HG02623 (cell line): Measurements from ENCODE around the gene TMEM72.
"Not testable (repeated sequence)": the region's sequence is repeated elsewhere in the genome, so short reads cannot be mapped to it uniquely, and the experiment has no call there.

Experiments used
- ATAC-seq: cut with Tn5 transposase; IDR thresholded peaks from one replicate; pipeline ENCODE4 v1.9.1; 2021; ENCODE audit warnings: moderate library complexity; ENCODE audit not compliant: unreplicated experiment

Gene TMEM72

GRCh38 chr10:44911081-44911540 is at the start of gene TMEM72:
TSS of gene TMEM72 (plus strand) at chr10:44911337. CDS start at chr10:44911513, 176 bp downstream.
- no peak for ATAC-seq

DNA sequence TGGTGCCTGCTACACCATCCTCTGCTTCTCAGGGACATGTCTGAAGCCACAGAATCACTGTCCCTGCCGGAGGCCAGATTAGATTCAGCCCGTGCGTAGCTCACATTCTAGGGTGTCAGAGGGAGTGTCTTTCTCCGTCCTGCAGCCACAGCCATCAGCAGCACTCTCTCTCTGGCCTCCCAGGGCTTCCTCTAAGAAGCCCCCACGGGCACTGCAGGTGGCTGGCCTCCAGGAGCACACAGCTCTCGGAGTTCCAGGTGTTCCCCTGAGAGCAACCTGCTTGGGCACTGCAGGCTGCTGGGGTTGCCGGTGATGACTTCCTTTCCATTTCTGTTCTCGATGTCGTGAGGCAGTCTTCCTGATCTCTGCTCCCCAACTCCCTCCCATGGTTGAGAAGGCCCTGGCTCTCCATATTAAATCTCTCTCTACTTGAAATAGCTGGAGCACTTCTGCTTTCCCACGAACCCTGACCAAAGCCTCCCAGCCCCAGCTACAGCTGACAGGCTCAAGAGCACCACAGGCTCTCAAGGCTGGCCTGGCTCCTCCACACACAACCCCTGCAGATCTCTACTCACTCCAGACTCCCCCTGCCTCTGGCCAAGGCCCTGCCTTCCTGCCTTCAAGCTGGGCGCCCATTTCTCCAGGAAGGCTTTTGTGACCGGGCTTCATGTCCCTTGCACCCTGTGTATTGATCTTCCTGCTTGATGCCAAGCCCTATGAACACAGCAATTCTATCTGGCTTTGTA is 49.0 kb upstream of the TMEM72 start:
- no peak for ATAC-seq

DNA sequence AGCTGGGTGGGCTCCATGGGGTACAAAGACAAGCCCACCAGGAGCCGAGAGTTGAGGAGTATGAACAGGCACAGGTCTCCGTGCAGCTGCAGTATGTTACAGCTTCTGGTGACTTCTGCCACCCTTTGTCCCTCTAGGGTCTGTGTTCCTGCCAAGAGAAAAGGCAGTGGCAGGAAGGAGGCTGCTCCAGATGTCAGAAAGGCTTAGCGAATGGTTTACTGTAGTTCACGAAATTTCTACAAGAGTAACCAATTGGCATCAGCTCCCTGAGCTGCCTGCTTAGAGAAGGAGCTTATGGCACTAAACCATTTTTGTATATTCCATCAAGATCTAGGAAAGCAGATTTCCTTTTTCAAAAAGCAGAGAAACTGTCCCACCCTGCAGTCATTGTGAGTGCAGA is 48.2 kb upstream of the TMEM72 start:
- no peak for ATAC-seq

- ATAC-seq, result no peak
Observed at GRCh38 chr10:44863344-44864047, 47.6 kb upstream of the TMEM72 start.

DNA sequence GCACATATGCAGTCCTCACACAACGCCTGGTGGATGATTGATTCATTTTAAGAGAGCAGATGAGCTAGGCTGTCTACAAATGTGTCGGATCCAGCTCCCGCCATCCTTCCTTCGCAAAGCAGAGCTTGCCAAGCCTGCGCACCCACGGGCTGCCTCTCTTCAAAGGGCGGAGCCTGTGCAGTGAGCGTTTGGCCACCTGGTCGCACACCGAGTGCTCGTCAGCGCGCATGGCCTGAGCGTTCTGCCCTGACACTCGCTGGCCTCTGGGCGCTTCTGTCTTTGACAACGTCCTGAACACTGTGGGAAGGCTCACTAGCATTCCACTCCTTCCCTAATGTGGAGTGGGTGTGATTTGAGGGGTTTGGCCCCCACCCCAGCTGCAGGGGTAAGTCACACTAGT is 47.1 kb upstream of the TMEM72 start:
- ATAC-seq, result no peak

- ATAC-seq, result peak; percentile 87
Observed at GRCh38 chr10:44864637-44865288, 46.4 kb upstream of the TMEM72 start.

GRCh38 chr10:44865289-44865671 is 45.9 kb upstream of the TMEM72 start:
- no peak for ATAC-seq

- ATAC-seq, result not testable (repeated sequence)
Observed at GRCh38 chr10:44866367-44866766, 44.8 kb upstream of the TMEM72 start.

- ATAC-seq, result no peak
Observed at GRCh38 chr10:44870031-44870430, 41.1 kb upstream of the TMEM72 start.

GRCh38 chr10:44873160-44873559 is 38.0 kb upstream of the TMEM72 start:
- no peak for ATAC-seq

- ATAC-seq, result no peak
Observed at GRCh38 chr10:44874166-44874565, 37.0 kb upstream of the TMEM72 start.

DNA sequence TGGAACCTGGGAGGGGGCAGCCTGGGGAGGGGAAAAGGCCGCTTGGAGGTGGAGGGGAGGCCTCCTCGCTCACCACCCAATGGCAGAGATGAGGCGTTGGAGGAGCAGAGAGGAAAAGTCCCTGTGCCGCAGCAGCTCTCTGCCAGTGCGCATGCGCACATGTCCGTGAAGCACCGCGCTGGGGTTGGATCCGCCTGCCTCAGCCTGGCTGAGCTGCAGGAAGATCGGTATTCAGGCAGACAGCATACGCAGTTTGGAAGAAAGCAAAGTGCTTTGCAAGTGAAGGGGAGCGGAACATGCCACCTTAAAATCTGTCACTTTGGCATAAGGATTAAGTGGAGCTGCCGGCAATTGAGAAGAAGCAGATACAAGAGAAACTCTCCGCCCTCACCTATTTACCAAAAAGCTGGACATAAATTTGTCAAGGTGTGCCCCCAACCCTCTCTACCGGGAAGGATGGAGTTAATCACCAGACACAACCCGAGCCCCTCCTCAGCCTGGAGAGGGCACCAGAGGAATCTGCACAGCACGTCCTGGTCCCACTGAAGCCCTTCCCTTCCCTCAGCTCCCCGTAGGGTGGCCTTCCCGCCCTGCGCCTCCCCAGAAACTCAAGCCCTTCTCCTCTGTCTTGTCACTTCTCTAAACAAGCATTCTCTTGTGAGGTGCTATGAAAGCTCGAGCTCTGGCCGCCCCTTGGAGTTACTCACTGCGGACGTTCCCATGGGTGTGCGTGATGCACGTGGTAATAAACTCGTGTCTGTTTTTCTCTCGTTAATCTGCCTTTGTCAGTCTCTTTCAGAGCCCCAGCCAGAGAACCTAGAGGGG is 32.2 kb upstream of the TMEM72 start:
- ATAC-seq, result peak; percentile 89

DNA sequence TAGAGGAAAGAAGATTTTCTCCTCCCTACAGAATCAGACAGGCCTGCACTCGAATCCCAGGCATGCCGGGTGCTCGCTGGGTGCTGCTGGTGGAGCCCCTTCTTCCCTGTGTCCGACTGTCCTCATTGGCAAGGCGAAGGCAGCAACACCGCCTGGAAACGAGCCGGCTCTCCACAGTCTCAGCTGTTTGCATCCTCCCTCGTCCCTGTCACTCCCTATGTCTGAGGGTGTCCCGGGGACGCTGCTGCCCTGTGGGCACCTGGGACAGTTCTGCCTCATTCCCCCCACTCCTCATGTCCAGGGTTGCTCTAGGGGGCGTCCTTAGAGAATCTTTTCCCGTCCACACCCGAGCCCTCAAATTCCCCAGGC is 31.6 kb upstream of the TMEM72 start:
- ATAC-seq, result no peak

GRCh38 chr10:44880090-44880715 is 30.9 kb upstream of the TMEM72 start:
- no peak for ATAC-seq

DNA sequence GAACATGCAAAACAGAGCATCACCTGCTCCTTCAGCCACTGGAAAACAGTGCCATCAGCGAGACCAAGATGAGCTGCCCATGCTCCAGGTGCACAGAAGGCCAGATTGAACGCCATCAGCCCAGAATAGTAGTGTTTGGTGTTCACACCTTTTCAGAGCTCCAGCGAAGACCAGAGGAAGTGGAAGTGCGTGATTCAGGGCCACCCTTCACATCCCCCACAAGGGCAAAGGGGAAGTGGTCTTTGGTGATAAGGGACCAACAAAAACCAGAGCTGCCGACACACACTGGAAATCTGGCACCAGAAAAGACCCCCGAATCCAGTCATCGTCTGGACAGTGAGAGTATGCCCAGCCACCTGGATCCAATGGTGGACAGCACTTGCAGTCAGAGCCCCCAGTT is 29.5 kb upstream of the TMEM72 start:
- ATAC-seq, result no peak

- ATAC-seq, result no peak
Observed at GRCh38 chr10:44882166-44882720, 28.9 kb upstream of the TMEM72 start.

DNA sequence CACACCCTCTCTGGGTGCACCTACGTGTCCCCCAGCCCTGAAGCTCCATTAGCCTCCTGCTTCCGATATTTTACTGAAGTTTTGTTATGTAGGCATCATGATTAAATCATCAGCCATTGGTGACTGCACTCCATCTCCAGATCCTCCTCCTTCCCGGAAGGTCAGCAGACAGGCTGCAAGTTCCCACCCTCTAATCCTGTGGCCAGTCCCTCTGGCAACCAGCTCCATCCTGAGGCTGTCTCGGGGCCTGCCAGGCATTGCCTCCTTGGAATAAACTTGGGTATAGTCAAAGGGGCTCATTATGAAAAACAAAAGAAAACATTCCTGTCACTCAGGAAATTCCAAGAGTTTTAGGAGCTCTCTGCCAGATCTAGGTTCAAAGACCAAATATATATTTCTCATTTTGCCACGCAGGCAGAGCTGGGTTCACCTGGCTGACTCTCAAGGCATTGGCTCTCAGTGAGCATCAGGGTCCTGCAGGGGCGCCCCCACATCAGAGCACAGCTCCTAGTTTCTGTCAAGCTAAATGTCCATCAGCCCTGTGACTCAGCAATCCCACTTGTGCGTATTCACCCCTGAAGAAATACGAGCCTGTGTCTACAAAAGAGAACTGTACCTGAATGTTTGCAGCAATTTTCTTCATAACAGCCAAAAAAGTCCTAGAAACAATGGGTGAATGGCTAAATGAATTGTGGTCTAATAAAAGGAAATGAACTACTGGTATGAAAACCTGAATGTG is 27.4 kb upstream of the TMEM72 start:
- ATAC-seq, result no peak

GRCh38 chr10:44885710-44886109 is 25.4 kb upstream of the TMEM72 start:
- ATAC-seq, result no peak

DNA sequence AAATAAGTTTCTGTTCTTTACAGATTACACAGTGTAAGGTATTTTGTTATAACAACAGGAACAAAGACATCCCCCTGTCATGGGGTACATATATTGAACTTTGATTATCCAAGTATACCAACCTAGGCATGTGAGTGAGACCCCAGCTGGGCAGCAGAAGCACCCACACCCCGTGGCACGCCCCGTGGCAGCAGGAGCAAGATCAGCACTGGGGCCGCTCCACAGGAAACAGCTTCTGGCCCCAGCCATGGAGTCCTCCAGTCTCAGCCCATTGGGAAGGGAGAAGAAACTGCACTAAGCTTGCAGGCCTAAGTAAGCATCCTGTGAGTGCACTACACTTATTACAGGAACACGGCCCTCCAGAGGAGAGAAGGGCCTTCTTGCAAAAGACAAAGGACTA is 24.2 kb upstream of the TMEM72 start:
- no peak for ATAC-seq

DNA sequence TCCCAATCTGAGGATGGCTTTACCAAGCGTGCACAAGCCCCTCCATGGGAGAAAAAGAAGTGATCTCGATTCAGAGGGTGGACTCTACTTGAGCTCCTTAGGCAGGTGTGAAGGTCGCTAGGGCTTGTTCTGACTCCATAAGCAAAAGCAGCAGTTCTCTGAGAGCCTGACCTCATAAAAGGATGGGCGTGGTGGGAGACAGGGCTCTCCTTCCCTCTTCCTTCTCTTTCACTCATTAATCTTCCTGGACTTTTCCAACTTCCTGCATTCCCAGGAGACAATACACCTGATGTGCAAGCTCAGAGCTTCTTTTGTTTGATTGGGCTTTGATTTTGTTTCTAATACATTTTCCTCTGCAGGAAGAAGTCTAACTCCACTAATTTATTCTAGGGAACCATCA is 22.3 kb upstream of the TMEM72 start:
- ATAC-seq, result no peak
